GM19455 (cell line): ENCODE results near the gene DCPS.
"Not testable (repeated sequence)": the region's sequence is repeated elsewhere in the genome, so short reads cannot be mapped to it uniquely, and the experiment has no call there.

Experiments used
- ATAC-seq: cut with Tn5 transposase; IDR thresholded peaks from one replicate; pipeline ENCODE4 v1.9.1; 2021; ENCODE audit not compliant: unreplicated experiment

DCPS gene

GRCh38 chr11:126284829-126285228 lies 19.0 kb upstream of the DCPS start:
- ATAC-seq: no peak

GRCh38 chr11:126288237-126288636 lies 15.6 kb upstream of the DCPS start:
- no peak for ATAC-seq

GRCh38 chr11:126290887-126291286 lies 13.0 kb upstream of the DCPS start:
- ATAC-seq: no peak

- no peak for ATAC-seq
Measured at GRCh38 chr11:126293726-126294125, 10.1 kb upstream of the DCPS start.

GRCh38 chr11:126297004-126297403 lies 6.9 kb upstream of the DCPS start:
- ATAC-seq: no peak

- ATAC-seq: peak; percentile 23
Measured at GRCh38 chr11:126304457-126305075, 706 bp downstream of the DCPS start.

GRCh38 chr11:126305699-126306098 lies 1.8 kb downstream of the DCPS start:
- ATAC-seq: peak; percentile 49

GRCh38 chr11:126307706-126308105 lies 3.8 kb downstream of the DCPS start:
- no peak for ATAC-seq

GRCh38 chr11:126308271-126308671 lies 4.4 kb downstream of the DCPS start:
- ATAC-seq: no peak

- ATAC-seq: not testable (repeated sequence)
Measured at GRCh38 chr11:126308771-126309170, 4.9 kb downstream of the DCPS start.

GRCh38 chr11:126310200-126310991 lies 6.5 kb downstream of the DCPS start:
- ATAC-seq: no peak

- ATAC-seq: no peak
Measured at GRCh38 chr11:126310992-126311310, 7.1 kb downstream of the DCPS start.

GRCh38 chr11:126311401-126312291 lies 7.8 kb downstream of the DCPS start:
- ATAC-seq: peak; percentile 64

GRCh38 chr11:126312961-126313360 lies 9.1 kb downstream of the DCPS start:
- ATAC-seq: no peak

- ATAC-seq: no peak
Measured at GRCh38 chr11:126313826-126314225, 10.0 kb downstream of the DCPS start.

GRCh38 chr11:126317432-126317755 lies 13.5 kb downstream of the DCPS start:
- no peak for ATAC-seq

- ATAC-seq: peak; percentile 20
Measured at GRCh38 chr11:126317756-126318573, 14.1 kb downstream of the DCPS start.

- ATAC-seq: peak; percentile 85
Measured at GRCh38 chr11:126318574-126319373, 14.9 kb downstream of the DCPS start.

GRCh38 chr11:126319374-126319740 lies 15.5 kb downstream of the DCPS start:
- ATAC-seq: no peak

- no peak for ATAC-seq
Measured at GRCh38 chr11:126322996-126323395, 19.1 kb downstream of the DCPS start.
